ENCODE results near the gene FRS2. TPM values are rescaled to one million over a fixed set of nuclear protein-coding genes. Genes with fewer than 3 reads are reported as not detected.

The FRS2 gene
- total RNA-seq, 1 experiment from 2014 or later, result 33.7 TPM

DNA sequence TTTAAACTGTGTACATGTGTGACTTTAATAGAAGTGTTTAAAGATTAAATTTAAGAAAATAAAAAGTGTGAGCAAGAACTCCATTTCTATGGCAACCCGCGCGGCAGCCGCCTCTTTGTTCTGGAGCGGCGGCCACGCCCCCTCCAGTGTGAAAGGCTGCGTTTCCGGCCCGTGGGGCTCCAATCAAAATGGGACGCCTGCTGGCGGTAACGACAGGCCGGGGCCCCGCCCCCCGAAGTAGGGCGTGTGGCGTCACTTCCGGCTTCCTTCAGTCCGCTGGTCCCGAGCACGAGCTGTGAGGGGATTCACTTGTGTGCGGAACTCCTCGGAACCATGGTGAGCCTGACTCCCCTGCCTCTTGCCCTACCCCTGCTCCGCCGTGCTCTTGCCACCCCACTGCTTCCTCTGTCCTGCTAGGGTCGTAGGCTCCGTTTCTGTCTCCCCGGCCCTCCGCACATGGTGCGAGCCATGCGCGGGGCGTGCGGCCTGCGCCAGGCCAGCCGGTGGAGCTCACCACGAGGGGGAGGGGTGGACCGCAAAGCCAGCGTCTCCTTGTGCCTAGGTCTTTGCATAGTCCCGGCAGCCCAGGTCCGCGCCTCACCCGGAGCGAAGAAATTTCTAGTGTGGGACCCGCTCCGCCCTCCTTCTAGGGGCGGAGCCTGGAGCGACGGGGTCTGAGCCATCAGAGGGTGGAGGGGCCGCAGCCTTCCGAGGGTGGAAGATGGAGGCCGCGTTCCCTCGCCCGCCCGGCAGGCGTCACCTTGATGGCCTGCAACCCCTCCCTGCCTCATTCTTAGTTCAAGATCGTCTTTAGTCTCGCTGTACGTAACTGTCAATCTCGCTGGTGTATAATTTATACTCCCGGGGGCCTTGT lies 115.2 kb downstream of the FRS2 start, which contains the start of gene CCT2:
Gene CCT2 (plus strand): TSS at position 271 of the 874 bp plus-strand sequence. CDS start 63 bp downstream, at position 334.
- H4K8ac ChIP-seq (replicated peaks; ENCODE audit: insufficient read length, low read depth, low read length), result no peak within 1 kb of the TSS
- H2AK5ac ChIP-seq (ENCODE audit: insufficient read length, low read length), result no peak within 1 kb of the TSS
- no peak within 1 kb of the TSS for H4K91ac ChIP-seq (ENCODE audit: insufficient read length, low read depth, low read length)
- Mint-ChIP-seq H3K4me1 (peaks cover 6 to 14% of the 10 kb centered on the region in 2 experiments), H3K9me3 (no peaks in the 10 kb centered on the region), H3K27me3 (ENCODE audit: low read depth) (no peaks in the 10 kb centered on the region), H3K36me3 (ENCODE audit: insufficient read depth in 1 of 3, low read depth in 3 of 3) (peaks cover 35 to 47% (median 45%) of the 10 kb centered on the region in 3 experiments), H3K27ac (peak within 1 kb of the TSS; percentile 97 to 99 (median 99)), H3K4me3 (peak within 1 kb of the TSS; percentile 96)
- H4K20me1 ChIP-seq (ENCODE audit: control insufficient read depth, insufficient read depth, insufficient read length), result no peaks in the 10 kb centered on the region
- TF ChIP-seq, protein P1, sequence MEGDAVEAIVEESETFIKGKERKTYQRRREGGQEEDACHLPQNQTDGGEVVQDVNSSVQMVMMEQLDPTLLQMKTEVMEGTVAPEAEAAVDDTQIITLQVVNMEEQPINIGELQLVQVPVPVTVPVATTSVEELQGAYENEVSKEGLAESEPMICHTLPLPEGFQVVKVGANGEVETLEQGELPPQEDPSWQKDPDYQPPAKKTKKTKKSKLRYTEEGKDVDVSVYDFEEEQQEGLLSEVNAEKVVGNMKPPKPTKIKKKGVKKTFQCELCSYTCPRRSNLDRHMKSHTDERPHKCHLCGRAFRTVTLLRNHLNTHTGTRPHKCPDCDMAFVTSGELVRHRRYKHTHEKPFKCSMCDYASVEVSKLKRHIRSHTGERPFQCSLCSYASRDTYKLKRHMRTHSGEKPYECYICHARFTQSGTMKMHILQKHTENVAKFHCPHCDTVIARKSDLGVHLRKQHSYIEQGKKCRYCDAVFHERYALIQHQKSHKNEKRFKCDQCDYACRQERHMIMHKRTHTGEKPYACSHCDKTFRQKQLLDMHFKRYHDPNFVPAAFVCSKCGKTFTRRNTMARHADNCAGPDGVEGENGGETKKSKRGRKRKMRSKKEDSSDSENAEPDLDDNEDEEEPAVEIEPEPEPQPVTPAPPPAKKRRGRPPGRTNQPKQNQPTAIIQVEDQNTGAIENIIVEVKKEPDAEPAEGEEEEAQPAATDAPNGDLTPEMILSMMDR (conservative IDR thresholded peaks at IDR 0.05), result peak; percentile 54
- peak within 1 kb of the TSS; percentile 26; the same call in 1 of the 2 replicates for H3K4ac ChIP-seq (ENCODE audit: low read depth, low read length)
- no peak within 1 kb of the TSS for H2BK15ac ChIP-seq (ENCODE audit: low read depth, low read length)
- peaks cover 3% of the 10 kb centered on the region for H3K79me1 ChIP-seq (ENCODE audit: insufficient read depth, low read depth, low read length, poor library complexity, severe bottlenecking)
- H3K4me2 ChIP-seq (ENCODE audit: insufficient read depth, insufficient read length, low read length), result peak within 1 kb of the TSS; percentile 79
- peak within 1 kb of the TSS; percentile 47 for H3K27ac ChIP-seq (ENCODE audit: insufficient read length, low read depth, low read length)
- H2AFZ ChIP-seq (ENCODE audit: low read length), result no peak within 1 kb of the TSS
- H3K14ac ChIP-seq (ENCODE audit: insufficient read depth, low read length), result peak within 1 kb of the TSS; percentile 99
- H3K4me1 ChIP-seq (ENCODE audit: insufficient read depth, low read length), result no peaks in the 10 kb centered on the region
- peak within 1 kb of the TSS; percentile 61 for H2BK5ac ChIP-seq (ENCODE audit: insufficient read length, low read length)
- no CpG with 5 or more reads among the region's 63 CpGs for WGBS (ENCODE audit: extremely low coverage, insufficient read length, low lambda C conversion rate)
- peak within 1 kb of the TSS; percentile 63 for H3K56ac ChIP-seq (ENCODE audit: insufficient read length, low read depth, low read length)
- H3K23me2 ChIP-seq (ENCODE audit: insufficient read length, low read depth, low read length, poor library complexity, severe bottlenecking), result no peaks in the 10 kb centered on the region
- H3K23ac ChIP-seq (ENCODE audit: insufficient read length, low read depth, low read length), result no peak within 1 kb of the TSS
- no peak within 1 kb of the TSS for H2BK20ac ChIP-seq (ENCODE audit: low read depth, low read length, poor library complexity, severe bottlenecking)
- peak within 1 kb of the TSS; percentile 97 for H3K9ac ChIP-seq (ENCODE audit: extremely low read depth, insufficient read length, low read length)
- DNase-seq, result peak; percentile 97
- peak within 1 kb of the TSS; percentile 100 for H3K18ac ChIP-seq (ENCODE audit: insufficient read length, low read depth, low read length)
- H3K9me3 ChIP-seq (ENCODE audit: control insufficient read depth, low read depth, low read length), result no peaks in the 10 kb centered on the region
- no peak within 1 kb of the TSS for H2BK12ac ChIP-seq (ENCODE audit: insufficient read length, low read depth, low read length)
- peak within 1 kb of the TSS; percentile 81 for H4K5ac ChIP-seq (ENCODE audit: insufficient read length, low read depth, low read length)
- peak within 1 kb of the TSS; percentile 24 for H2BK120ac ChIP-seq (ENCODE audit: low read depth, low read length, poor library complexity, severe bottlenecking)
- peaks cover 3% of the 10 kb centered on the region; the same call in 1 of the 2 replicates for H3K79me2 ChIP-seq (ENCODE audit: insufficient read depth, low read length)
- no peaks in the 10 kb centered on the region for H3K27me3 ChIP-seq (ENCODE audit: insufficient read depth, low read length)
- no peak within 1 kb of the TSS for H3T11ph ChIP-seq (ENCODE audit: low read length)
